Osteoblast (primary cell): ENCODE measurements around the gene INPP5A. TPM values are rescaled to one million over a fixed set of nuclear protein-coding genes. Genes with fewer than 3 reads are reported as not detected.

Source experiments
- DNase-seq: peaks from one replicate; pipeline ENCODE4 v3.0.0; 2011; ENCODE audit warnings: low spot score, mixed read lengths; ENCODE audit not compliant: insufficient read length; ENCODE audit errors: missing footprints
- H2AFZ ChIP-seq: 2 replicates; pipeline ENCODE4 v1.6.0; 2011; ENCODE audit warnings: mild to moderate bottlenecking, low read length
- H3K27ac ChIP-seq: 2 replicates; pipeline ENCODE4 v1.5.1; 2011; ENCODE audit warnings: mild to moderate bottlenecking, low read depth, low read length, moderate library complexity
- H3K27me3 ChIP-seq: 2 replicates; pipeline ENCODE4 v1.6.0; 2012; ENCODE audit warnings: mild to moderate bottlenecking, control low read depth, inconsistent platforms, low read length, moderate library complexity; ENCODE audit not compliant: insufficient read depth
- H3K36me3 ChIP-seq: 2 replicates; pipeline ENCODE4 v1.5.1; 2011; ENCODE audit warnings: mild to moderate bottlenecking, low read length, control low read depth, moderate library complexity; ENCODE audit not compliant: insufficient read depth
- H3K4me1 ChIP-seq: 2 replicates; pipeline ENCODE4 v1.5.1; 2011; ENCODE audit warnings: mild to moderate bottlenecking, low read length, control low read depth, moderate library complexity; ENCODE audit not compliant: insufficient read depth
- H3K4me2 ChIP-seq: 2 replicates; pipeline ENCODE4 v1.6.0; 2011; ENCODE audit warnings: mild to moderate bottlenecking, low read length; ENCODE audit not compliant: insufficient read depth
- H3K4me3 ChIP-seq: fragments of 200-600 bp; sonication (generic); 3 replicates; pipeline ENCODE4 v1.5.1; 2012; ENCODE audit warnings: mild to moderate bottlenecking, low read length, inconsistent platforms; ENCODE audit not compliant: insufficient read depth
- H3K79me2 ChIP-seq: 2 replicates; pipeline ENCODE4 v1.6.0; 2012; ENCODE audit warnings: mild to moderate bottlenecking, low read length, control low read depth, inconsistent platforms; ENCODE audit not compliant: insufficient read depth
- H3K9me3 ChIP-seq: 2 replicates; pipeline ENCODE4 v1.5.1; 2011; ENCODE audit warnings: low read depth, low read length, control low read depth
- H4K20me1 ChIP-seq: 2 replicates; pipeline ENCODE4 v1.6.0; 2012; ENCODE audit warnings: mild to moderate bottlenecking, low read length, control low read depth; ENCODE audit not compliant: insufficient read depth
- total RNA-seq: library from RNA; depleted of rRNA; stranded (reverse); fragments of >200 nt; gene quantifications from 2 replicates; pipeline ENCODE4 v1.2.3, GENCODE V29; 2012
- TF ChIP-seq, protein P1 (sequence below): IDR thresholded peaks from 2 replicates; pipeline ENCODE4 v1.5.1; 2011; ENCODE audit warnings: mild to moderate bottlenecking, low read depth, low read length, moderate library complexity; ENCODE audit errors: extremely low read depth

Gene INPP5A
- total RNA-seq, 1 donor = 22.8 TPM

DNA sequence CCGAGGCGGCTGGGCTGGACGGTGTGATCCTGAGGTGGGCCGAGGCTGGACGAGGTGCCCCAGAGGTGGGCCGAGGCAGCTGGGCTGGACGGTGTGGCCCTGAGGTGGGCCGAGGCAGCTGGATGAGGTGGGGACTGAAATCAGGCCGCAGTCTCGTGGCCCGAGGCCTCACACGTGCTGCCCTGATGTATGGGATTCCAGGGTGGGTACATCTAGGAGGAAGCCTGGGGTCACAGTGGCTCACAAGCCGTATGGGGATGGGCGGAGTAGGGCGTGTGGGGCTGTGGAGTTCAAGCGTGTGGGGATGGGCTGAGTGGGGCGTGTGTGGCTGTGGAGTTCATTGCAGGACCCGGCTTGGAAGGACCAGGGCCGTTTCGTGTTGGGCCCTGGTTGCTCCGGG, 260.8 kb downstream of the INPP5A start:
- TF ChIP-seq, protein P1, sequence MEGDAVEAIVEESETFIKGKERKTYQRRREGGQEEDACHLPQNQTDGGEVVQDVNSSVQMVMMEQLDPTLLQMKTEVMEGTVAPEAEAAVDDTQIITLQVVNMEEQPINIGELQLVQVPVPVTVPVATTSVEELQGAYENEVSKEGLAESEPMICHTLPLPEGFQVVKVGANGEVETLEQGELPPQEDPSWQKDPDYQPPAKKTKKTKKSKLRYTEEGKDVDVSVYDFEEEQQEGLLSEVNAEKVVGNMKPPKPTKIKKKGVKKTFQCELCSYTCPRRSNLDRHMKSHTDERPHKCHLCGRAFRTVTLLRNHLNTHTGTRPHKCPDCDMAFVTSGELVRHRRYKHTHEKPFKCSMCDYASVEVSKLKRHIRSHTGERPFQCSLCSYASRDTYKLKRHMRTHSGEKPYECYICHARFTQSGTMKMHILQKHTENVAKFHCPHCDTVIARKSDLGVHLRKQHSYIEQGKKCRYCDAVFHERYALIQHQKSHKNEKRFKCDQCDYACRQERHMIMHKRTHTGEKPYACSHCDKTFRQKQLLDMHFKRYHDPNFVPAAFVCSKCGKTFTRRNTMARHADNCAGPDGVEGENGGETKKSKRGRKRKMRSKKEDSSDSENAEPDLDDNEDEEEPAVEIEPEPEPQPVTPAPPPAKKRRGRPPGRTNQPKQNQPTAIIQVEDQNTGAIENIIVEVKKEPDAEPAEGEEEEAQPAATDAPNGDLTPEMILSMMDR = no peak
- H3K27ac ChIP-seq = no peak overlapping the region
- no peak for DNase-seq
- H3K4me2 ChIP-seq = no peak overlapping the region
- no peak overlapping the region for H2AFZ ChIP-seq
- H3K36me3 ChIP-seq = no peaks in the 10 kb centered on the region
- H3K79me2 ChIP-seq = no peaks in the 10 kb centered on the region
- no peaks in the 10 kb centered on the region for H4K20me1 ChIP-seq
- H3K4me3 ChIP-seq = no peak overlapping the region
- H3K4me1 ChIP-seq = no peaks in the 10 kb centered on the region
- H3K27me3 ChIP-seq = peaks cover 9% of the 10 kb centered on the region
- H3K9me3 ChIP-seq = peaks cover 5% of the 10 kb centered on the region

DNA sequence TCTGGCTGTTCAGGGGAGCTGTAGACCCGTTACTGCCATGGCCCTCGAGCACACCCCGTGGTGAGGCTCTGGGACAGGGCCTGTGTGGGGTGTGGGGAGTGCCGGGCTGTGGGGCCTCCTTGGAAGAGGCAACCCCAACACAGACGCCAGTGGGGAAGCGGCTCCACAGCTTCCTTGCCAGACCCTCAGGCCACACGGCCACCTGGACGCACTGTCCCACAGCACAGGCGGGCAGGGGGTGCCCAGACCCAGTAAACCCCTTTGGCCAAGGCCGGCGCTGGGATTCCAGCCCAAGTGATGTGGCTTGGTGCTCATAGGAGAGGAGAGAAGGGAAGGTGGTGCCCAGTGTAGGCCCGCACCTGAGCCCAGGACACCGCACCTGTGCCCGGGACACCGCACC, 261.3 kb downstream of the INPP5A start:
- H3K79me2 ChIP-seq = no peaks in the 10 kb centered on the region
- no peak overlapping the region for H3K4me3 ChIP-seq
- TF ChIP-seq, protein P1 = no peak
- H3K4me2 ChIP-seq = no peak overlapping the region
- H3K9me3 ChIP-seq = peaks cover 5% of the 10 kb centered on the region
- DNase-seq = no peak
- no peak overlapping the region for H2AFZ ChIP-seq
- H3K4me1 ChIP-seq = no peaks in the 10 kb centered on the region
- no peaks in the 10 kb centered on the region for H4K20me1 ChIP-seq
- H3K27ac ChIP-seq = no peak overlapping the region
- peaks cover 8% of the 10 kb centered on the region for H3K27me3 ChIP-seq
- H3K36me3 ChIP-seq = no peaks in the 10 kb centered on the region

DNA sequence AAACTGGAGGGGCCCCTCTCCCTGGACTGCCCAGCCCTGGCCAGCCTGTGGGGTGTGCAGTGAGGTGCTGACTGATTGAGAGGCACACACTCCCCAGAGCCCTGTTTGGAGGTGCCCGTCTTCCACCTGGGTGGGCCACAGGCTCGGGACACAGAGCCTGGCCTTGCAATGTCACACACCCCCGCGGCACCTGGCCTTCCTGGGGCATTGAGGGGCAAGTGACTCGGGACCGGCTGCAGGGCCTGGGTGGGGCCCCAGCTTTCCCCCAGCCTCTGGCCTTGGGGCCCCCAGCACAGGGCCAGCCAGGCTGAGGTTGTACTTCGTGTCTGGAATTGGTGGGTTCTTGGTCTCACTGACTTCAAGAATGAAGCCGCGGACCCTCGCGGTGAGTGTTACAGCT, 262.3 kb downstream of the INPP5A start:
- H3K4me3 ChIP-seq = no peak overlapping the region
- TF ChIP-seq, protein P1 = no peak
- no peaks in the 10 kb centered on the region for H3K79me2 ChIP-seq
- H3K4me1 ChIP-seq = no peaks in the 10 kb centered on the region
- peaks cover 8% of the 10 kb centered on the region for H3K27me3 ChIP-seq
- no peaks in the 10 kb centered on the region for H4K20me1 ChIP-seq
- peaks cover 5% of the 10 kb centered on the region for H3K9me3 ChIP-seq
- no peak for DNase-seq
- no peak overlapping the region for H2AFZ ChIP-seq
- H3K27ac ChIP-seq = no peak overlapping the region
- H3K4me2 ChIP-seq = no peak overlapping the region
- no peaks in the 10 kb centered on the region for H3K36me3 ChIP-seq

DNA sequence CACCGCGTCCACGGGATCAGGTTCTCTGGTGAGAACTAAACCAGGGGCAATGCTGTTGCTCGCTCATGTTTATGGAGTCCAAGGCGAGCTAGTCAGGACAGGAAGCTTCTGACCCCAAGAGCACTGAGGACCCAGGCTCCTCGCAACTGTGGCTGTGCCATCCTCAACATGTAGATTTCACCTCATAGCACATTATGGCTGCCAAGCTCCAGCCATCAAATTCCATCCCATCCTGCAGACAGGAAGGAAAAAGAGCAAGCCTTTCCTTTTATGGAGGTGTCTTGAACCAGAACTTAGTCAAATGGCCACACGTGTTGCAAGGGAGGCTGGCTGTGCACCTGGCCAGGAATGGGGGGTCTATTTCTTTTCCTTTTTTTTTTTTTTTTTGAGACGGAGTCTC, 264.5 kb downstream of the INPP5A start:
- peaks cover 5% of the 10 kb centered on the region for H3K9me3 ChIP-seq
- no peak overlapping the region for H2AFZ ChIP-seq
- TF ChIP-seq, protein P1 = no peak
- H3K4me1 ChIP-seq = no peaks in the 10 kb centered on the region
- no peaks in the 10 kb centered on the region for H3K36me3 ChIP-seq
- H3K4me3 ChIP-seq = no peak overlapping the region
- H3K27me3 ChIP-seq = peaks cover 14% of the 10 kb centered on the region
- DNase-seq = no peak
- H3K79me2 ChIP-seq = no peaks in the 10 kb centered on the region
- no peaks in the 10 kb centered on the region for H4K20me1 ChIP-seq
- no peak overlapping the region for H3K27ac ChIP-seq
- H3K4me2 ChIP-seq = no peak overlapping the region
